Measurements from ENCODE around the gene EHF.
A peak's percentile ranks its signal among the peaks of the same experiment; 100 is the strongest.

Gene EHF

GRCh38 chr11:34600339-34601084, 20.4 kb upstream of the EHF start:
- DNase-seq (ENCODE audit: low read depth), result no peak
- no peak overlapping the region for H3K4me3 ChIP-seq (ENCODE audit: low read depth, low read length)

- DNase-seq (ENCODE audit: low read depth), result no peak
- no peak overlapping the region for H3K4me3 ChIP-seq (ENCODE audit: low read depth, low read length)
Measured at GRCh38 chr11:34601085-34601444, 19.8 kb upstream of the EHF start.

GRCh38 chr11:34601609-34602008, 19.3 kb upstream of the EHF start:
- DNase-seq (ENCODE audit: low read depth), result no peak

GRCh38 chr11:34602245-34602644, 18.6 kb upstream of the EHF start:
- no peak overlapping the region for H3K4me3 ChIP-seq (ENCODE audit: low read depth, low read length)
- no peak for DNase-seq (ENCODE audit: low read depth)

More at GRCh38 chr11:34601609-34602008, 19.3 kb upstream of the EHF start:
- H3K4me3 ChIP-seq (ENCODE audit: low read depth, low read length), result no peak overlapping the region

- H3K4me3 ChIP-seq (ENCODE audit: low read depth, low read length), result no peak overlapping the region
- DNase-seq (ENCODE audit: low read depth), result no peak
Measured at GRCh38 chr11:34603129-34604001, 17.5 kb upstream of the EHF start.

GRCh38 chr11:34604145-34604544, 16.7 kb upstream of the EHF start:
- H3K4me3 ChIP-seq (ENCODE audit: low read depth, low read length), result no peak overlapping the region
- DNase-seq (ENCODE audit: low read depth), result no peak

GRCh38 chr11:34604911-34605310, 16.0 kb upstream of the EHF start:
- no peak for DNase-seq (ENCODE audit: low read depth)
- no peak overlapping the region for H3K4me3 ChIP-seq (ENCODE audit: low read depth, low read length)

- no peak overlapping the region for H3K4me3 ChIP-seq (ENCODE audit: low read depth, low read length)
- DNase-seq (ENCODE audit: low read depth), result no peak
Measured at GRCh38 chr11:34605481-34606325, 15.2 kb upstream of the EHF start.

- no peak for DNase-seq (ENCODE audit: low read depth)
- no peak overlapping the region for H3K4me3 ChIP-seq (ENCODE audit: low read depth, low read length)
Measured at GRCh38 chr11:34606326-34607120, 14.4 kb upstream of the EHF start.

- H3K4me3 ChIP-seq (ENCODE audit: low read depth, low read length), result no peak overlapping the region
- no peak for DNase-seq (ENCODE audit: low read depth)
Measured at GRCh38 chr11:34609187-34609751, 11.6 kb upstream of the EHF start.

- no peak overlapping the region for H3K4me3 ChIP-seq (ENCODE audit: low read depth, low read length)
- no peak for DNase-seq (ENCODE audit: low read depth)
Measured at GRCh38 chr11:34609850-34610249, 11.0 kb upstream of the EHF start.

GRCh38 chr11:34610324-34611041, 10.4 kb upstream of the EHF start:
- no peak for DNase-seq (ENCODE audit: low read depth)
- H3K4me3 ChIP-seq (ENCODE audit: low read depth, low read length), result no peak overlapping the region

GRCh38 chr11:34613015-34613414, 7.9 kb upstream of the EHF start:
- no peak overlapping the region for H3K4me3 ChIP-seq (ENCODE audit: low read depth, low read length)
- DNase-seq (ENCODE audit: low read depth), result no peak

- H3K4me3 ChIP-seq (ENCODE audit: low read depth, low read length), result no peak overlapping the region
- DNase-seq (ENCODE audit: low read depth), result no peak
Measured at GRCh38 chr11:34613552-34614056, 7.3 kb upstream of the EHF start.

GRCh38 chr11:34614344-34615104, 6.4 kb upstream of the EHF start:
- no peak overlapping the region for H3K4me3 ChIP-seq (ENCODE audit: low read depth, low read length)
- peak; percentile 26 for DNase-seq (ENCODE audit: low read depth)

- H3K4me3 ChIP-seq (ENCODE audit: low read depth, low read length), result no peak overlapping the region
- DNase-seq (ENCODE audit: low read depth), result no peak
Measured at GRCh38 chr11:34616086-34616485, 4.8 kb upstream of the EHF start.

GRCh38 chr11:34616830-34617504, 3.9 kb upstream of the EHF start:
- no peak overlapping the region for H3K4me3 ChIP-seq (ENCODE audit: low read depth, low read length)
- no peak for DNase-seq (ENCODE audit: low read depth)
